GM23338 (cell line): Measurements from ENCODE around the gene MYOC. TPM values are rescaled to one million over a fixed set of nuclear protein-coding genes. Genes with fewer than 3 reads are reported as not detected.
A peak's percentile ranks its signal among the peaks of the same experiment; 100 is the strongest.

Experiments
- ATAC-seq: fragments of 200-7000 bp; cut with Tn5 transposase; 3 replicates; pipeline ENCODE4 v1.9.1; 2020
- DNase-seq: peaks from one replicate; pipeline ENCODE4 v3.0.0-alpha.2; 2015; ENCODE audit warnings: low spot score
- H2AFZ ChIP-seq: fragments of 200-600 bp; sonication (generic); 2 replicates; pipeline ENCODE4 v1.8.0; 2016; ENCODE audit warnings: antibody characterized with exemption, mild to moderate bottlenecking, moderate library complexity
- H3F3A ChIP-seq: fragments of 200-600 bp; sonication (generic); replicated peaks from 2 replicates; pipeline ENCODE4 v1.8.0; 2017; ENCODE audit warnings: antibody characterized with exemption, mixed run types, low read depth
- H3K27ac ChIP-seq: fragments of 200-600 bp; sonication (generic); 2 replicates; pipeline ENCODE4 v1.6.1; 2016; ENCODE audit warnings: low read depth
- H3K27me3 ChIP-seq: fragments of 200-600 bp; sonication (generic); 2 replicates; pipeline ENCODE4 v1.8.0; 2016; ENCODE audit warnings: mild to moderate bottlenecking, mixed run types, moderate library complexity; ENCODE audit not compliant: insufficient read depth
- H3K36me3 ChIP-seq: fragments of 200-600 bp; sonication (generic); 2 replicates; pipeline ENCODE4 v1.8.0; 2016; ENCODE audit warnings: mild to moderate bottlenecking; ENCODE audit not compliant: insufficient read depth
- H3K4me1 ChIP-seq: fragments of 200-600 bp; sonication (generic); 2 replicates; pipeline ENCODE4 v1.8.0; 2016; ENCODE audit warnings: mild to moderate bottlenecking, moderate library complexity; ENCODE audit not compliant: insufficient read depth
- H3K4me2 ChIP-seq: fragments of 200-600 bp; sonication (generic); 2 replicates; pipeline ENCODE4 v1.7.1; 2017; ENCODE audit warnings: mixed run types
- H3K4me3 ChIP-seq: fragments of 200-600 bp; sonication (generic); 2 replicates; pipeline ENCODE4 v1.6.1; 2016; ENCODE audit warnings: mixed run types
- H3K79me2 ChIP-seq: fragments of 200-600 bp; sonication (generic); replicated peaks from 2 replicates; pipeline ENCODE4 v1.8.0; 2017; ENCODE audit warnings: mild to moderate bottlenecking; ENCODE audit not compliant: insufficient read depth
- H3K9me2 ChIP-seq: fragments of 200-600 bp; sonication (generic); 2 replicates; pipeline ENCODE4 v1.8.0; 2017; ENCODE audit not compliant: insufficient read depth
- H4K20me1 ChIP-seq: fragments of 200-600 bp; sonication (generic); replicated peaks from 2 replicates; pipeline ENCODE4 v1.8.0; 2017; ENCODE audit warnings: mild to moderate bottlenecking; ENCODE audit not compliant: insufficient read depth
- H3K27ac Mint-ChIP-seq: 2 replicates; pipeline ENCODE4 v1.8.0; 2020; ENCODE audit warnings: inconsistent platforms, mild to moderate bottlenecking, moderate library complexity, mixed read lengths
- H3K27me3 Mint-ChIP-seq: 3 replicates; pipeline ENCODE4 v1.8.0; 2022; ENCODE audit warnings: low read depth, mild to moderate bottlenecking, moderate library complexity, mixed read lengths, inconsistent platforms; ENCODE audit not compliant: insufficient read depth, poor library complexity
- H3K36me3 Mint-ChIP-seq: 3 replicates; pipeline ENCODE4 v1.8.0; 2021; ENCODE audit warnings: low read depth, mild to moderate bottlenecking, inconsistent platforms, moderate library complexity, mixed read lengths
- H3K4me1 Mint-ChIP-seq: 3 replicates; pipeline ENCODE4 v1.8.0; 2020; ENCODE audit warnings: mild to moderate bottlenecking, inconsistent platforms, mixed read lengths
- H3K4me3 Mint-ChIP-seq: 3 replicates; pipeline ENCODE4 v1.8.0; 2021; ENCODE audit warnings: moderate library complexity, mild to moderate bottlenecking, inconsistent platforms, mixed read lengths
- H3K9me3 Mint-ChIP-seq: 3 replicates; pipeline ENCODE4 v1.8.0; 2020; ENCODE audit warnings: moderate library complexity, mild to moderate bottlenecking, inconsistent platforms, mixed read lengths
- CREB1 ChIP-seq: fragments of 250-450 bp; sonication (Bioruptor Pico); IDR thresholded peaks from 2 replicates; pipeline ENCODE4 v1.5.0; 2020; ENCODE audit warnings: low read depth, mild to moderate bottlenecking, moderate library complexity
- EZH2phosphoT487 ChIP-seq: fragments of 200-600 bp; sonication (generic); IDR thresholded peaks from one replicate; pipeline ENCODE4 v1.8.1; 2018; ENCODE audit warnings: antibody characterized with exemption; ENCODE audit not compliant: unreplicated experiment
- JUNB ChIP-seq: IDR thresholded peaks from one replicate; pipeline ENCODE4 v1.6.1; 2016; ENCODE audit warnings: antibody characterized with exemption; ENCODE audit not compliant: unreplicated experiment
- NANOG ChIP-seq: IDR thresholded peaks from 2 replicates; pipeline ENCODE4 v1.6.1; 2016; ENCODE audit warnings: antibody characterized with exemption, borderline replicate concordance
- ZNF114 ChIP-seq: fragments of 250-450 bp; sonication (Bioruptor Pico); IDR thresholded peaks from 2 replicates; pipeline ENCODE4 v1.5.0; 2020; ENCODE audit warnings: mild to moderate bottlenecking, moderate library complexity
- ZNF331 ChIP-seq: fragments of 250-450 bp; sonication (Bioruptor Pico); IDR thresholded peaks from 2 replicates; pipeline ENCODE4 v1.5.0; 2020; ENCODE audit warnings: low read depth, mild to moderate bottlenecking, moderate library complexity
- polyA plus RNA-seq: library from polyadenylated mRNA; unstranded; fragments of >200 nt; fragmentation: Nextera tagmentation; extraction: Ambion mirVana; gene quantifications from 2 replicates; pipeline ENCODE4 v1.2.1, GENCODE V29; 2016
- total RNA-seq: library from RNA; depleted of rRNA; stranded (reverse); fragments of >200 nt; shearing (Covaris generic); gene quantifications from 2 replicates; pipeline ENCODE4 v1.2.3, GENCODE V29; 2014
- TF ChIP-seq, protein P1 (sequence below): IDR thresholded peaks from 2 replicates; pipeline ENCODE4 v1.6.1; 2016; ENCODE audit warnings: antibody characterized with exemption
- TF ChIP-seq, protein P2 (sequence below): fragments of 250-450 bp; sonication (Bioruptor Pico); IDR thresholded peaks from 2 replicates; pipeline ENCODE4 v1.5.0; 2020; ENCODE audit warnings: mild to moderate bottlenecking, moderate library complexity
- TF ChIP-seq, protein P3 (sequence below): IDR thresholded peaks from one replicate; pipeline ENCODE4 v1.6.1; 2018; ENCODE audit warnings: antibody characterized with exemption; ENCODE audit not compliant: unreplicated experiment

The MYOC gene
- total and polyA plus RNA-seq, 2 experiments from 2014 or later = not detected

DNA sequence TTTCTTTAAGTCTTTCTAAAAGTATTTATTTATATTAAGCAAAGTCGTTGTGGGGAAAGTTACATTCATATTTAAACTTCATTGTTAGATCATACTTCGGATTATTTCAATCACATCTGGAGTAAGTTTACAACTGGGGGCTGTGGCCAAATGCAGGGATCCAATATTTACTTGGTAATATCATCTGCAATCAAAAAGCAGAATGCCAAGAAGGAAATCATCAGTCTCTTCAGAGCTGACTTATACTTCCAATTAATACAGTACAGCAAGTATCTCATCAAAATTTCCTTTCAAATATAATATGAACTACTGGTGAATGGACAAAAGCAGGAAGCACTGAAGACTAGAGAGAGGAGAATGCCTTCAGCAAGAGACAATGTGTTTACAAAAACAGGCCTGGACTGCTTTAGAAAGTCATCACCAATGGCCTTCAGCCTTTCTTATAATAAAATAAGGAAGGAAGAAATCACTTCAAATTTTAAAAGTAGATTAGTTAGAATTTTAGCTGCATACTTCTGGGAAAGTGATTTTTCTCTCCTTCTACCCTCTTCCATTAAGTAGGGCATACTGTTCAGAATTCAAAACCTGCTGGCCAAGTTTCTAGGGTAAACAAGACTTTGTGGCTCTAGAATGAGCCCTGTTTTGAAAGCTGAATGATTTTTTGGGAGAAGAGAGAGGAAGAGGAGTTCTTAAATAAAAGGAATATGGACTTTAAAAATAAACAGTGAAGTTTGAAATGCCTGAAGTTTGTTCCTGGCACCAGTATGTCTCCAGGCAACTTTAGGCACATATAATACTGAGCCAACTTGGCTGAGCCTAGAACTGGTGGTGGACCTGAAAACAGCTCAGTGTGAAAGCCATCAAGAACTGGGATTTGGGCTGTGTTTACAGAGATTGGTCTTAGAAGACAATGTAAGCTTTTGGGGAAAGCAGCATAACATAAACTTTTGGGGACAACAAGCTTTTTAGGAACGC, 22.2 kb upstream of the MYOC start:
- TF ChIP-seq CREB1 = no peak
- TF ChIP-seq, protein P1, sequence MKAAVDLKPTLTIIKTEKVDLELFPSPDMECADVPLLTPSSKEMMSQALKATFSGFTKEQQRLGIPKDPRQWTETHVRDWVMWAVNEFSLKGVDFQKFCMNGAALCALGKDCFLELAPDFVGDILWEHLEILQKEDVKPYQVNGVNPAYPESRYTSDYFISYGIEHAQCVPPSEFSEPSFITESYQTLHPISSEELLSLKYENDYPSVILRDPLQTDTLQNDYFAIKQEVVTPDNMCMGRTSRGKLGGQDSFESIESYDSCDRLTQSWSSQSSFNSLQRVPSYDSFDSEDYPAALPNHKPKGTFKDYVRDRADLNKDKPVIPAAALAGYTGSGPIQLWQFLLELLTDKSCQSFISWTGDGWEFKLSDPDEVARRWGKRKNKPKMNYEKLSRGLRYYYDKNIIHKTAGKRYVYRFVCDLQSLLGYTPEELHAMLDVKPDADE = no peak
- no peak for TF ChIP-seq JUNB
- no peak for TF ChIP-seq ZNF114 (CRISPR knock-in tag)
- no peak for TF ChIP-seq ZNF331 (CRISPR knock-in tag)
- TF ChIP-seq, protein P2, sequence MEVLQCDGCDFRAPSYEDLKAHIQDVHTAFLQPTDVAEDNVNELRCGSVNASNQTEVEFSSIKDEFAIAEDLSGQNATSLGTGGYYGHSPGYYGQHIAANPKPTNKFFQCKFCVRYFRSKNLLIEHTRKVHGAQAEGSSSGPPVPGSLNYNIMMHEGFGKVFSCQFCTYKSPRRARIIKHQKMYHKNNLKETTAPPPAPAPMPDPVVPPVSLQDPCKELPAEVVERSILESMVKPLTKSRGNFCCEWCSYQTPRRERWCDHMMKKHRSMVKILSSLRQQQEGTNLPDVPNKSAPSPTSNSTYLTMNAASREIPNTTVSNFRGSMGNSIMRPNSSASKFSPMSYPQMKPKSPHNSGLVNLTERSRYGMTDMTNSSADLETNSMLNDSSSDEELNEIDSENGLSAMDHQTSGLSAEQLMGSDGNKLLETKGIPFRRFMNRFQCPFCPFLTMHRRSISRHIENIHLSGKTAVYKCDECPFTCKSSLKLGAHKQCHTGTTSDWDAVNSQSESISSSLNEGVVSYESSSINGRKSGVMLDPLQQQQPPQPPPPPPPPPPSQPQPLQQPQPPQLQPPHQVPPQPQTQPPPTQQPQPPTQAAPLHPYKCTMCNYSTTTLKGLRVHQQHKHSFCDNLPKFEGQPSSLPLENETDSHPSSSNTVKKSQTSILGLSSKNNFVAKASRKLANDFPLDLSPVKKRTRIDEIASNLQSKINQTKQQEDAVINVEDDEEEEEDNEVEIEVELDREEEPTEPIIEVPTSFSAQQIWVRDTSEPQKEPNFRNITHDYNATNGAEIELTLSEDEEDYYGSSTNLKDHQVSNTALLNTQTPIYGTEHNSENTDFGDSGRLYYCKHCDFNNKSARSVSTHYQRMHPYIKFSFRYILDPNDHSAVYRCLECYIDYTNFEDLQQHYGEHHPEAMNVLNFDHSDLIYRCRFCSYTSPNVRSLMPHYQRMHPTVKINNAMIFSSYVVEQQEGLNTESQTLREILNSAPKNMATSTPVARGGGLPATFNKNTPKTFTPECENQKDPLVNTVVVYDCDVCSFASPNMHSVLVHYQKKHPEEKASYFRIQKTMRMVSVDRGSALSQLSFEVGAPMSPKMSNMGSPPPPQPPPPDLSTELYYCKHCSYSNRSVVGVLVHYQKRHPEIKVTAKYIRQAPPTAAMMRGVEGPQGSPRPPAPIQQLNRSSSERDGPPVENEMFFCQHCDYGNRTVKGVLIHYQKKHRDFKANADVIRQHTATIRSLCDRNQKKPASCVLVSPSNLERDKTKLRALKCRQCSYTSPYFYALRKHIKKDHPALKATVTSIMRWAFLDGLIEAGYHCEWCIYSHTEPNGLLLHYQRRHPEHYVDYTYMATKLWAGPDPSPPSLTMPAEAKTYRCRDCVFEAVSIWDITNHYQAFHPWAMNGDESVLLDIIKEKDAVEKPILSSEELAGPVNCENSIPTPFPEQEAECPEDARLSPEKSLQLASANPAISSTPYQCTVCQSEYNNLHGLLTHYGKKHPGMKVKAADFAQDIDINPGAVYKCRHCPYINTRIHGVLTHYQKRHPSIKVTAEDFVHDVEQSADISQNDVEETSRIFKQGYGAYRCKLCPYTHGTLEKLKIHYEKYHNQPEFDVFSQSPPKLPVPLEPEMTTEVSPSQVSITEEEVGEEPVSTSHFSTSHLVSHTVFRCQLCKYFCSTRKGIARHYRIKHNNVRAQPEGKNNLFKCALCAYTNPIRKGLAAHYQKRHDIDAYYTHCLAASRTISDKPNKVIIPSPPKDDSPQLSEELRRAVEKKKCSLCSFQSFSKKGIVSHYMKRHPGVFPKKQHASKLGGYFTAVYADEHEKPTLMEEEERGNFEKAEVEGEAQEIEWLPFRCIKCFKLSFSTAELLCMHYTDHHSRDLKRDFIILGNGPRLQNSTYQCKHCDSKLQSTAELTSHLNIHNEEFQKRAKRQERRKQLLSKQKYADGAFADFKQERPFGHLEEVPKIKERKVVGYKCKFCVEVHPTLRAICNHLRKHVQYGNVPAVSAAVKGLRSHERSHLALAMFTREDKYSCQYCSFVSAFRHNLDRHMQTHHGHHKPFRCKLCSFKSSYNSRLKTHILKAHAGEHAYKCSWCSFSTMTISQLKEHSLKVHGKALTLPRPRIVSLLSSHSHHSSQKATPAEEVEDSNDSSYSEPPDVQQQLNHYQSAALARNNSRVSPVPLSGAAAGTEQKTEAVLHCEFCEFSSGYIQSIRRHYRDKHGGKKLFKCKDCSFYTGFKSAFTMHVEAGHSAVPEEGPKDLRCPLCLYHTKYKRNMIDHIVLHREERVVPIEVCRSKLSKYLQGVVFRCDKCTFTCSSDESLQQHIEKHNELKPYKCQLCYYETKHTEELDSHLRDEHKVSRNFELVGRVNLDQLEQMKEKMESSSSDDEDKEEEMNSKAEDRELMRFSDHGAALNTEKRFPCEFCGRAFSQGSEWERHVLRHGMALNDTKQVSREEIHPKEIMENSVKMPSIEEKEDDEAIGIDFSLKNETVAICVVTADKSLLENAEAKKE (CRISPR knock-in tag) = no peak
- TF ChIP-seq NANOG = no peak
- no peak for TF ChIP-seq EZH2phosphoT487
- TF ChIP-seq, protein P3, sequence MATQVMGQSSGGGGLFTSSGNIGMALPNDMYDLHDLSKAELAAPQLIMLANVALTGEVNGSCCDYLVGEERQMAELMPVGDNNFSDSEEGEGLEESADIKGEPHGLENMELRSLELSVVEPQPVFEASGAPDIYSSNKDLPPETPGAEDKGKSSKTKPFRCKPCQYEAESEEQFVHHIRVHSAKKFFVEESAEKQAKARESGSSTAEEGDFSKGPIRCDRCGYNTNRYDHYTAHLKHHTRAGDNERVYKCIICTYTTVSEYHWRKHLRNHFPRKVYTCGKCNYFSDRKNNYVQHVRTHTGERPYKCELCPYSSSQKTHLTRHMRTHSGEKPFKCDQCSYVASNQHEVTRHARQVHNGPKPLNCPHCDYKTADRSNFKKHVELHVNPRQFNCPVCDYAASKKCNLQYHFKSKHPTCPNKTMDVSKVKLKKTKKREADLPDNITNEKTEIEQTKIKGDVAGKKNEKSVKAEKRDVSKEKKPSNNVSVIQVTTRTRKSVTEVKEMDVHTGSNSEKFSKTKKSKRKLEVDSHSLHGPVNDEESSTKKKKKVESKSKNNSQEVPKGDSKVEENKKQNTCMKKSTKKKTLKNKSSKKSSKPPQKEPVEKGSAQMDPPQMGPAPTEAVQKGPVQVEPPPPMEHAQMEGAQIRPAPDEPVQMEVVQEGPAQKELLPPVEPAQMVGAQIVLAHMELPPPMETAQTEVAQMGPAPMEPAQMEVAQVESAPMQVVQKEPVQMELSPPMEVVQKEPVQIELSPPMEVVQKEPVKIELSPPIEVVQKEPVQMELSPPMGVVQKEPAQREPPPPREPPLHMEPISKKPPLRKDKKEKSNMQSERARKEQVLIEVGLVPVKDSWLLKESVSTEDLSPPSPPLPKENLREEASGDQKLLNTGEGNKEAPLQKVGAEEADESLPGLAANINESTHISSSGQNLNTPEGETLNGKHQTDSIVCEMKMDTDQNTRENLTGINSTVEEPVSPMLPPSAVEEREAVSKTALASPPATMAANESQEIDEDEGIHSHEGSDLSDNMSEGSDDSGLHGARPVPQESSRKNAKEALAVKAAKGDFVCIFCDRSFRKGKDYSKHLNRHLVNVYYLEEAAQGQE = no peak
- Histone ChIP-seq H2AFZ (peak overlapping the region; percentile 25; the same call in 1 of the 2 replicates), H3K27me3 (no peaks in the 10 kb centered on the region), H3K36me3 (no peaks in the 10 kb centered on the region), H3K9me2 (no peaks in the 10 kb centered on the region), H3K4me3 (no peak overlapping the region), H3K4me1 (no peaks in the 10 kb centered on the region), H3K4me2 (no peak overlapping the region), H3K27ac (no peak overlapping the region), H4K20me1 (no peaks in the 10 kb centered on the region), H3K79me2 (no peaks in the 10 kb centered on the region), H3F3A (no peaks in the 10 kb centered on the region)
- Mint-ChIP-seq H3K27ac (no peak overlapping the region), H3K4me1 (no peaks in the 10 kb centered on the region), H3K9me3 (peaks cover 2% of the 10 kb centered on the region; the same call in 1 of the 3 replicates), H3K27me3 (no peaks in the 10 kb centered on the region), H3K4me3 (no peak overlapping the region), H3K36me3 (no peaks in the 10 kb centered on the region)
- DNase-seq (no peak), ATAC-seq (no peak)
